Measurements from ENCODE around the gene STARD10. TPM values are rescaled to one million over a fixed set of nuclear protein-coding genes. Genes with fewer than 3 reads are reported as not detected.
A peak's percentile ranks its signal among the peaks of the same experiment; 100 is the strongest.

Gene STARD10
- polyA plus RNA-seq, 2 of the 4 experiments (the other 2 are of a cell fraction), result 21.2 to 23.2 TPM

GRCh38 chr11:72705442-72706365, 88.1 kb downstream of the STARD10 start:
- DNase-seq (ENCODE audit: low read depth in 1 of 2, low spot score in 1 of 2) (no peak), ATAC-seq (no peak), FAIRE-seq (no peak)
- H3K9me3 ChIP-seq, result no peaks in the 10 kb centered on the region
- TF ChIP-seq MAFK (IDR thresholded peaks at IDR 0.05; ENCODE audit: partially characterized antibody) (peak; percentile 36), HOXA7 (CRISPR knock-in tag; IDR thresholded peaks at IDR 0.05) (no peak), TP53 (CRISPR knock-in tag; IDR thresholded peaks at IDR 0.05) (no peak)
- ChIA-PET POLR2A (interaction anchor here (0.6 kb wide), 1 partner anchor 17 kb away, joined by 4 read pairs; no protein-coding TSS in a partner anchor), CTCF (interaction anchor here (0.6 to 1.4 kb wide), 4 partner anchors 11 to 26 kb away, joined by 3 to 5 read pairs (median 4); no protein-coding TSS in a partner anchor)
- H3K4me2 ChIP-seq, result no peak overlapping the region
- H3K27ac ChIP-seq, result no peak overlapping the region
- 92% methylated on average over 12 of the region's 12 CpGs for WGBS (ENCODE audit: missing lambda C conversion rate)
- no peak overlapping the region for H3K4me3 ChIP-seq
- H3K4me1 ChIP-seq, result no peaks in the 10 kb centered on the region

- TF ChIP-seq JUN (IDR thresholded peaks at IDR 0.05) (no peak), HES2 (IDR thresholded peaks at IDR 0.05) (no peak), POLR2A (IDR thresholded peaks at IDR 0.05; ENCODE audit: low read length) (no peak), EP300 (IDR thresholded peaks at IDR 0.05) (no peak)
- H3K4me1 ChIP-seq, result peaks cover 7% of the 10 kb centered on the region; the same call in 2 of the 3 replicates
- ATAC-seq (no peak), FAIRE-seq (no peak), DNase-seq (ENCODE audit: low read depth in 1 of 2, low spot score in 1 of 2) (no peak)
- POLR2A ChIA-PET, result no interaction called here
- 72% methylated on average over 4 of the region's 4 CpGs for WGBS (ENCODE audit: missing lambda C conversion rate)
- no peak overlapping the region for H3K4me3 ChIP-seq
- H3K4me2 ChIP-seq, result no peak overlapping the region
- H3K27ac ChIP-seq, result no peak overlapping the region
- H3K9me3 ChIP-seq, result no peaks in the 10 kb centered on the region
- CTCF ChIA-PET, result interaction anchor here (0.6 to 2.6 kb wide), 9 partner anchors 12 to 473 kb away, joined by 3 to 18 read pairs (median 4); no protein-coding TSS in a partner anchor
Observed at GRCh38 chr11:72704783-72705265, 89.0 kb downstream of the STARD10 start.

Small RNA genes lying within 50 kb of the gene (small RNA-seq; reads per million reads assigned to genes)
- 0 reads per million in 6 experiments for gene MIR4692
- gene RF00019, result 0 reads per million in 6 experiments

Other genes starting within 250 kb of the STARD10 start
- gene PDE2A, start 119.6 kb downstream of the STARD10 start, polyA plus RNA-seq (2011; rRNA removed), result 1.5 and 1.9 TPM in 2 replicates
- 0.62 to 1.4 TPM (median 0.94 TPM) in 3 replicates for gene PDE2A, start 119.6 kb downstream of the STARD10 start, polyA plus RNA-seq (2017; fragmentation: RNase III; extraction: RNeasy Plus Mini Kit Qiagen cat#74134 plus additional on column Dnase treatment)
- gene ARAP1, start 41.6 kb downstream of the STARD10 start, polyA plus RNA-seq (2011; rRNA removed), result 28.9 and 29.5 TPM in 2 replicates
- 26.2 to 32.8 TPM (median 30.1 TPM) in 3 replicates for gene ARAP1, start 41.6 kb downstream of the STARD10 start, polyA plus RNA-seq (2017; fragmentation: RNase III; extraction: RNeasy Plus Mini Kit Qiagen cat#74134 plus additional on column Dnase treatment)
- gene ATG16L2, start 20.4 kb upstream of the STARD10 start, polyA plus RNA-seq (2011; rRNA removed), result 6.1 and 6.2 TPM in 2 replicates
- gene ATG16L2, start 20.4 kb upstream of the STARD10 start, polyA plus RNA-seq (2017; fragmentation: RNase III; extraction: RNeasy Plus Mini Kit Qiagen cat#74134 plus additional on column Dnase treatment), result 6.3 to 7.6 TPM (median 6.4 TPM) in 3 replicates